GM21786 (cell line): ENCODE measurements around the gene DNASE1.

ENCODE experiments used
- ATAC-seq: cut with Tn5 transposase; IDR thresholded peaks from one replicate; pipeline ENCODE4 v1.9.1; 2021; ENCODE audit not compliant: unreplicated experiment

Gene DNASE1

GRCh38 chr16:3694051-3694450, 39.6 kb downstream of the DNASE1 start:
- no peak for ATAC-seq

GRCh38 chr16:3695610-3696369, 41.3 kb downstream of the DNASE1 start:
- no peak for ATAC-seq

- no peak for ATAC-seq
These were observed 42.1 kb downstream of the DNASE1 start for GRCh38 chr16:3696425-3697218.

- no peak for ATAC-seq
These were observed 44.5 kb downstream of the DNASE1 start for GRCh38 chr16:3698941-3699340.

GRCh38 chr16:3701531-3701930, 47.0 kb downstream of the DNASE1 start:
- ATAC-seq, result no peak

DNA sequence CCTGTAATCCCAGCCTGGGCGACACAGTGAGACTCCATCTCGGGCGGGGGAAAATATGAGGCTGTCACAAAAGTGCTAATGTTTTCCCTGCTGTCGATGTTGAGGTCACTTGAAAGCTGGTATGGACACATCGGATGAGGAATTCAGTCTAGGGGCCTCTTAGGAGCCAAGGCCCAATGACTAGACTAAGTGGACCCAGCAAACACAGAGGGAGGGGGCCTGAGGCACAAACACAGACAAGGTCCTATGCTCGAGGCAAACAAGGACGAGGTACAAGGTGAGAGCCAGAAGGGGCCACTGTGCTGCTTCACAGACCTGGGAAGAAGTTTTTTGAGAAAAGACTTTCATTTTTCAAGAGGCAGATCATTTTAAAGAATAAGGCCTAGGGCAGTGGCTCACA, 47.6 kb downstream of the DNASE1 start:
- no peak for ATAC-seq

- no peak for ATAC-seq
These were observed 51.9 kb downstream of the DNASE1 start for GRCh38 chr16:3706253-3707012.
